ENCODE measurements around the gene CMTM2.

The CMTM2 gene
- long read RNA-seq, donor 1, partial matches to known transcripts, result 0 of 1 reads
- long read RNA-seq, donor 1, other reads (novel, unspliced or antisense), result 0 of 1 reads
- long read RNA-seq, donor 2, partial matches to known transcripts, result 0 of 1 reads
- long read RNA-seq, donor 2, other reads (novel, unspliced or antisense), result 0 of 1 reads
- long read RNA-seq, donor 3, partial matches to known transcripts, result 0 of 1 reads
- long read RNA-seq, donor 3, other reads (novel, unspliced or antisense), result 0 of 1 reads
- long read RNA-seq, donor 4, partial matches to known transcripts, result 0 of 1 reads
- long read RNA-seq, donor 4, other reads (novel, unspliced or antisense), result 0 of 1 reads
- long read RNA-seq, donor 5, result 0 reads
- long read RNA-seq, donor 6, result 0 reads
- long read RNA-seq, donor 7, result 0 reads
- long read RNA-seq, donor 8, result 0 reads

- peak; percentile 60 for DNase-seq
Measured at GRCh38 chr16:66578651-66579531, at the start of gene CMTM2. CMTM2 (plus strand) TSS chr16:66579463; CDS start chr16:66579608, 145 bp downstream.

GRCh38 chr16:66529475-66529874 is 49.8 kb upstream of the CMTM2 start:
- no peak for DNase-seq

- no peak for DNase-seq
Measured at GRCh38 chr16:66534376-66534799, 44.9 kb upstream of the CMTM2 start.

- DNase-seq, result no peak
Measured at GRCh38 chr16:66536525-66536924, 42.7 kb upstream of the CMTM2 start.

GRCh38 chr16:66537236-66537635 is 42.0 kb upstream of the CMTM2 start:
- no peak for DNase-seq

GRCh38 chr16:66538910-66539309 is 40.4 kb upstream of the CMTM2 start:
- DNase-seq, result no peak

GRCh38 chr16:66539623-66540469 is 39.4 kb upstream of the CMTM2 start:
- peak; percentile 20 for DNase-seq

- no peak for DNase-seq
Measured at GRCh38 chr16:66541388-66542355, 37.6 kb upstream of the CMTM2 start.

- DNase-seq, result no peak
Measured at GRCh38 chr16:66542396-66542795, 36.9 kb upstream of the CMTM2 start.

- no peak for DNase-seq
Measured at GRCh38 chr16:66543541-66543940, 35.7 kb upstream of the CMTM2 start.

GRCh38 chr16:66544016-66544757 is 35.1 kb upstream of the CMTM2 start:
- no peak for DNase-seq

GRCh38 chr16:66547101-66547989 is 31.9 kb upstream of the CMTM2 start:
- no peak for DNase-seq

- no peak for DNase-seq
Measured at GRCh38 chr16:66548068-66548467, 31.2 kb upstream of the CMTM2 start.

- DNase-seq, result no peak
Measured at GRCh38 chr16:66548868-66549267, 30.4 kb upstream of the CMTM2 start.

GRCh38 chr16:66549284-66550131 is 29.8 kb upstream of the CMTM2 start, which contains the start of gene TK2:
TK2 (minus strand) TSS chr16:66550122; CDS start chr16:66550061, 61 bp downstream.
- DNase-seq, result peak; percentile 96

GRCh38 chr16:66551348-66551759 is 27.9 kb upstream of the CMTM2 start:
- peak; percentile 26 for DNase-seq

GRCh38 chr16:66551788-66552285 is 27.4 kb upstream of the CMTM2 start:
- no peak for DNase-seq
